ENCODE results near the gene ZNF446. TPM values are rescaled to one million over a fixed set of nuclear protein-coding genes. Genes with fewer than 3 reads are reported as not detected.

ZNF446 gene
- 10 to 100 TPM in 1 of 2 donors, 1 to 10 TPM in 1; 8.2 to 10.4 TPM for total RNA-seq

GRCh38 chr19:58475714-58476497 lies at the start of gene ZNF446:
Gene ZNF446 (plus strand): TSS chr19:58476352. CDS start chr19:58477219, 867 bp downstream.
- peak; percentile 42 to 75 (median 75) for TF ChIP-seq POLR2A (IDR thresholded peaks at IDR 0.05)
- peak in 2 of 7 experiments; percentile 5 to 7 for TF ChIP-seq CTCF (IDR thresholded peaks at IDR 0.05)
- WGBS, 2 donors = 0 to 1% methylated on average over 3 to 64 of the region's 64 CpGs
- Histone ChIP-seq H3K27ac (peak within 1 kb of the TSS; percentile 57 to 96 (median 82)), H3K9me3 (no peaks in the 10 kb centered on the region), H3K4me1 (peaks cover 22% of the 10 kb centered on the region), H3K27me3 (no peaks in the 10 kb centered on the region), H3K36me3 (replicated peaks in 1 of 2; ENCODE audit: insufficient read depth in 1 of 2, low read depth in 2 of 2) (peaks cover 0 to 7% of the 10 kb centered on the region in 2 donors), H3K4me3 (peak within 1 kb of the TSS; percentile 42 to 43)
- ATAC-seq (peak; percentile 92), DNase-seq (peak; percentile 96 to 98 (median 96))
- intact Hi-C loops (cut with DNase I) = no loop called here

- TF ChIP-seq CTCF (IDR thresholded peaks at IDR 0.05) (no peak), POLR2A (IDR thresholded peaks at IDR 0.05) (no peak)
- intact Hi-C loops (cut with DNase I) = no loop called here
- no peaks in the 10 kb centered on the region for H3K27me3 ChIP-seq
- 67 to 88% methylated on average over 1 of the region's 1 CpG for WGBS, 2 donors
- ATAC-seq = no peak
- no peaks in the 10 kb centered on the region for H3K4me1 ChIP-seq
- H3K4me3 ChIP-seq = no peak overlapping the region
- no peak overlapping the region for H3K27ac ChIP-seq
- DNase-seq = no peak
- peaks cover 0 to 2% of the 10 kb centered on the region in 2 donors for H3K36me3 ChIP-seq (replicated peaks in 1 of 2; ENCODE audit: insufficient read depth in 1 of 2, low read depth in 2 of 2)
- H3K9me3 ChIP-seq = peaks cover 0 to 61% (median 5%) of the 10 kb centered on the region in 3 donors
Measured at GRCh38 chr19:58428617-58429016, 47.5 kb upstream of the ZNF446 start.

- Histone ChIP-seq H3K4me1 (no peaks in the 10 kb centered on the region), H3K9me3 (peaks cover 0 to 72% (median 11%) of the 10 kb centered on the region in 3 donors), H3K4me3 (no peak overlapping the region), H3K36me3 (replicated peaks in 1 of 2; ENCODE audit: insufficient read depth in 1 of 2, low read depth in 2 of 2) (peaks cover 10 to 12% of the 10 kb centered on the region in 2 donors), H3K27me3 (no peaks in the 10 kb centered on the region), H3K27ac (no peak overlapping the region)
- DNase-seq (no peak), ATAC-seq (no peak)
- intact Hi-C loops (cut with DNase I) = no loop called here
- no peak for TF ChIP-seq POLR2A (IDR thresholded peaks at IDR 0.05)
- TF ChIP-seq CTCF (IDR thresholded peaks at IDR 0.05) = no peak
Measured at GRCh38 chr19:58429745-58430144, 46.4 kb upstream of the ZNF446 start.

- no peak for ATAC-seq
- peaks cover 4% of the 10 kb centered on the region for H3K4me1 ChIP-seq
- WGBS, 2 donors = 100% methylated on average over 2 of the region's 2 CpGs
- intact Hi-C loops (cut with DNase I) = no loop called here
- no peak overlapping the region for H3K4me3 ChIP-seq
- no peak overlapping the region for H3K27ac ChIP-seq
- peaks cover 25 to 26% of the 10 kb centered on the region in 2 donors for H3K36me3 ChIP-seq (replicated peaks in 1 of 2; ENCODE audit: insufficient read depth in 1 of 2, low read depth in 2 of 2)
- DNase-seq = no peak
- no peaks in the 10 kb centered on the region for H3K27me3 ChIP-seq
- peaks cover 0 to 97% (median 11%) of the 10 kb centered on the region in 3 donors for H3K9me3 ChIP-seq
- TF ChIP-seq CTCF (IDR thresholded peaks at IDR 0.05) (no peak), POLR2A (IDR thresholded peaks at IDR 0.05) (no peak)
Measured at GRCh38 chr19:58434217-58434616, 41.9 kb upstream of the ZNF446 start.
